IMR-90 (cell line): ENCODE data around the gene ACAA2. TPM values are rescaled to one million over a fixed set of nuclear protein-coding genes. Genes with fewer than 3 reads are reported as not detected.

Experiments used
- ATAC-seq: fragments of 200-7000 bp; cut with Tn5 transposase; 2 replicates; pipeline ENCODE4 v1.9.1; 2020; ENCODE audit warnings: low read depth, mild to moderate bottlenecking, moderate library complexity
- BruUV-seq: library from RNA; stranded (reverse); fragments of 400-500 nt; replicated peaks from 2 replicates; lab custom pipeline; 2021; lab: Mats Ljungman, UMichigan
- CTCF ChIA-PET: fragments of 300-600 bp; formaldehyde crosslinking; extraction: SDS; loops from one replicate; lab custom pipeline; 2021; ENCODE audit warnings: antibody characterized with exemption; lab: Yijun Ruan, JAX
- POLR2A ChIA-PET: fragments of 300-600 bp; sonication (Branson Sonifier 250); formaldehyde crosslinking; loops from one replicate; lab custom pipeline; 2022; ENCODE audit warnings: antibody characterized with exemption; ENCODE audit not compliant: unreplicated experiment; lab: Charles Lee
- DNase-seq: peaks from one replicate; pipeline ENCODE4 v3.0.0; 2013
- H2AFZ ChIP-seq: replicated peaks from 2 replicates; pipeline ENCODE3; 2013; ENCODE audit warnings: low read length, mild to moderate bottlenecking; ENCODE audit not compliant: poor library complexity
- H2AK5ac ChIP-seq: 2 replicates; pipeline ENCODE4 v1.6.1; 2013; ENCODE audit warnings: low read depth, low read length, inconsistent platforms
- H2AK9ac ChIP-seq: replicated peaks from 2 replicates; pipeline ENCODE3; 2013; ENCODE audit warnings: mild to moderate bottlenecking, low read depth, low read length, moderate library complexity; ENCODE audit not compliant: poor library complexity
- H2BK120ac ChIP-seq: 2 replicates; pipeline ENCODE4 v1.6.1; 2013; ENCODE audit warnings: low read depth, low read length, inconsistent platforms
- H2BK15ac ChIP-seq: 3 replicates; pipeline ENCODE4 v1.6.1; 2013; ENCODE audit warnings: low read depth, low read length, inconsistent platforms
- H2BK20ac ChIP-seq: 2 replicates; pipeline ENCODE4 v1.6.1; 2013; ENCODE audit warnings: low read depth, mild to moderate bottlenecking, inconsistent platforms, low read length, moderate library complexity
- H2BK5ac ChIP-seq: 2 replicates; pipeline ENCODE4 v1.6.1; 2013; ENCODE audit warnings: mild to moderate bottlenecking, low read depth, low read length, inconsistent platforms; ENCODE audit not compliant: poor library complexity, severe bottlenecking
- H3K14ac ChIP-seq: replicated peaks from 2 replicates; pipeline ENCODE4 v1.6.1; 2013; ENCODE audit warnings: low read depth, low read length, inconsistent platforms
- H3K18ac ChIP-seq: 2 replicates; pipeline ENCODE4 v1.6.1; 2013; ENCODE audit warnings: low read depth, low read length, control low read depth
- H3K23ac ChIP-seq: 2 replicates; pipeline ENCODE4 v1.6.1; 2013; ENCODE audit warnings: low read depth, low read length, inconsistent platforms
- H3K27ac ChIP-seq: 2 replicates; pipeline ENCODE4 v1.5.1; 2013; ENCODE audit warnings: mild to moderate bottlenecking, control low read depth, low read length; ENCODE audit not compliant: insufficient read depth
- H3K27me3 ChIP-seq: 2 replicates; pipeline ENCODE4 v1.6.1; 2013; ENCODE audit warnings: low read length; ENCODE audit not compliant: control insufficient read depth, insufficient read depth
- H3K36me3 ChIP-seq: 2 replicates; pipeline ENCODE4 v1.6.1; 2013; ENCODE audit warnings: low read length, mixed read lengths; ENCODE audit not compliant: control insufficient read depth, insufficient read depth
- H3K4ac ChIP-seq: 2 replicates; pipeline ENCODE4 v1.6.1; 2013; ENCODE audit warnings: low read depth, low read length, inconsistent platforms
- H3K4me1 ChIP-seq: 2 replicates; pipeline ENCODE4 v1.6.1; 2013; ENCODE audit warnings: low read length, mixed read lengths; ENCODE audit not compliant: control insufficient read depth, insufficient read depth
- H3K4me2 ChIP-seq: 2 replicates; pipeline ENCODE4 v1.6.1; 2013; ENCODE audit warnings: low read depth, mild to moderate bottlenecking, control low read depth, low read length, moderate library complexity
- H3K4me3 ChIP-seq: 2 replicates; pipeline ENCODE4 v1.5.1; 2013; ENCODE audit warnings: low read depth, mild to moderate bottlenecking, control low read depth, low read length, moderate library complexity; ENCODE audit not compliant: insufficient read depth
- H3K56ac ChIP-seq: 2 replicates; pipeline ENCODE4 v1.6.1; 2013; ENCODE audit warnings: low read length, inconsistent platforms; ENCODE audit not compliant: insufficient read depth; ENCODE audit errors: extremely low read depth
- H3K79me1 ChIP-seq, 2 experiments: 2 replicates each; pipeline ENCODE4 v1.6.1; 2013; ENCODE audit warnings: low read length in 2 of 2, inconsistent platforms in 1 of 2, low read depth in 1 of 2
- H3K9ac ChIP-seq: 2 replicates; pipeline ENCODE4 v1.6.1; 2013; ENCODE audit warnings: low read depth, low read length, control low read depth
- H3K9me1 ChIP-seq: 2 replicates; pipeline ENCODE4 v1.6.1; 2013; ENCODE audit warnings: low read length, inconsistent platforms; ENCODE audit not compliant: insufficient read depth
- H3K9me3 ChIP-seq: 2 replicates; pipeline ENCODE4 v1.6.1; 2013; ENCODE audit warnings: low read length; ENCODE audit not compliant: control insufficient read depth, insufficient read depth
- H4K20me1 ChIP-seq: 2 replicates; pipeline ENCODE4 v1.6.1; 2013; ENCODE audit warnings: low read length, inconsistent platforms; ENCODE audit not compliant: insufficient read depth
- H4K5ac ChIP-seq: 2 replicates; pipeline ENCODE4 v1.6.1; 2013; ENCODE audit warnings: mild to moderate bottlenecking, low read depth, low read length, control low read depth
- H4K8ac ChIP-seq, 2 experiments: 2 replicates each; pipeline ENCODE4 v1.6.1; 2013; ENCODE audit warnings: low read depth in 2 of 2, low read length in 2 of 2, control low read depth in 1 of 2, inconsistent platforms in 1 of 2
- H4K91ac ChIP-seq: 2 replicates; pipeline ENCODE4 v1.6.1; 2013; ENCODE audit warnings: low read depth, low read length, inconsistent platforms; ENCODE audit not compliant: insufficient read depth
- CHD1 ChIP-seq: IDR thresholded peaks from 2 replicates; pipeline ENCODE4 v1.6.1; 2012; ENCODE audit warnings: low read depth, low read length, improper control_type of control experiment
- CTCF ChIP-seq: conservative IDR thresholded peaks from 2 replicates; pipeline ENCODE4 v1.5.1; 2012; ENCODE audit warnings: mild to moderate bottlenecking, low read depth, low read length, improper control_type of control experiment
- ELK1 ChIP-seq: fragments of 150-350 bp; IDR thresholded peaks from 2 replicates; pipeline ENCODE4 v1.6.1; 2016; ENCODE audit warnings: low read depth, mild to moderate bottlenecking, low read length, moderate library complexity, borderline replicate concordance
- MXI1 ChIP-seq: IDR thresholded peaks from 2 replicates; pipeline ENCODE4 v1.6.1; 2012; ENCODE audit warnings: low read depth, mild to moderate bottlenecking, low read length, moderate library complexity, borderline replicate concordance
- POLR2A ChIP-seq: IDR thresholded peaks from 2 replicates; pipeline ENCODE4 v1.6.1; 2012; ENCODE audit warnings: mild to moderate bottlenecking, low read depth, low read length
- RAD21 ChIP-seq: IDR thresholded peaks from 2 replicates; pipeline ENCODE4 v1.6.1; 2012; ENCODE audit warnings: low read length, improper control_type of control experiment
- WGBS, 2 experiments: methylation state at CpG; one replicate each; pipeline versions ENCODE4 v1.1.5 to v1.1.7; 2013; ENCODE audit warnings: missing lambda C conversion rate in 2 of 2; ENCODE audit not compliant: insufficient read length in 1 of 2; ENCODE audit errors: extremely low coverage in 2 of 2; 5-methylcytosine and 5-hydroxymethylcytosine counted together
- dilution Hi-C: fragments of 300-500 bp; cut with HindIII; formaldehyde crosslinking; loops from one replicate; pipeline ENCODE4 v1.14.3; 2018; ENCODE audit warnings: low sequenced_read_pairs; ENCODE audit not compliant: unreplicated experiment
- in situ Hi-C: fragments of 300-500 bp; cut with MboI; formaldehyde crosslinking; loops from 3 replicates; pipeline ENCODE4 v1.14.3; 2019; ENCODE audit warnings: low sequenced_read_pairs, inconsistent platforms, mixed read lengths
- intact Hi-C: fragments of 100-400 bp; cut with micrococcal nuclease; formaldehyde crosslinking; loops from 2 replicates; pipeline ENCODE4 v1.10.0; 2022
- microRNA-seq, 2 experiments: library from miRNA; stranded (forward) in 1 of 2; unstranded in 1 of 2; fragments of 10-50 nt in 1 of 2; fragments of <30 nt in 1 of 2; gene quantifications in 1 of 2; microRNA quantifications in 1 of 2; one replicate each; pipeline versions ENCODE3 to v1.1.0; 2013 to 2020; ENCODE audit not compliant: insufficient read depth in 1 of 2, insufficient read length in 1 of 2, unreplicated experiment in 1 of 2
- polyA plus RNA-seq, 3 experiments: library from polyadenylated mRNA; depleted of rRNA; stranded (reverse); fragments of >200 nt; gene quantifications; 2 replicates each; pipeline ENCODE4 v1.2.3, GENCODE V29; 2012; ENCODE audit warnings: low replicate concordance in 1 of 3
- small RNA-seq, 5 experiments: library from RNA; depleted of rRNA; stranded (forward); fragments of <200 nt; gene quantifications; one replicate each; pipeline ENCODE3, GENCODE V24; 2012
- total RNA-seq: library from RNA; depleted of rRNA; stranded (reverse); fragments of >200 nt; gene quantifications from 2 replicates; pipeline ENCODE4 v1.2.3, GENCODE V29; 2012

Gene ACAA2
- total and polyA plus RNA-seq, 2 of the 4 experiments (the other 2 are of a cell fraction) = 24.4 to 61.5 TPM

- in situ Hi-C loops = no loop called here
- Histone ChIP-seq H3K79me1 (no peaks in the 10 kb centered on the region), H3K4ac (no peak overlapping the region), H2BK20ac (no peak overlapping the region), H3K27me3 (peaks cover 14% of the 10 kb centered on the region), H3K27ac (no peak overlapping the region), H3K14ac (no peak overlapping the region), H3K9me3 (no peaks in the 10 kb centered on the region), H4K5ac (no peak overlapping the region), H3K4me1 (peaks cover 12% of the 10 kb centered on the region), H2AK9ac (peak overlapping the region; percentile 45), H3K18ac (no peak overlapping the region), H2AK5ac (no peak overlapping the region), H3K4me3 (no peak overlapping the region), H4K8ac (no peak overlapping the region), H3K36me3 (no peaks in the 10 kb centered on the region), H3K56ac (no peak overlapping the region), H2BK15ac (no peak overlapping the region), H3K4me2 (no peak overlapping the region), H2AFZ (no peak overlapping the region), H4K20me1 (no peaks in the 10 kb centered on the region), H2BK5ac (no peak overlapping the region), H2BK120ac (no peak overlapping the region), H3K9ac (no peak overlapping the region), H3K9me1 (no peaks in the 10 kb centered on the region), H3K23ac (no peak overlapping the region; the same call in 1 of the 2 replicates), H4K91ac (no peak overlapping the region)
- ATAC-seq = peak; percentile 28; the same call in 1 of the 2 replicates
- BruUV-seq = no TSS peak
- ChIA-PET POLR2A (no interaction called here), CTCF (no interaction called here)
- no peak for TF ChIP-seq MXI1
- TF ChIP-seq POLR2A = no peak
- TF ChIP-seq CTCF = no peak
- TF ChIP-seq CHD1 = no peak
- TF ChIP-seq ELK1 = no peak
- no peak for TF ChIP-seq RAD21
- intact Hi-C loops = no loop called here
- dilution Hi-C loops = no loop called here
- DNase-seq = peak; percentile 18
- WGBS, 2 experiments = no CpG with 5 or more reads among the region's 1 CpG
Measured at GRCh38 chr18:49733321-49733720, 80.0 kb downstream of the ACAA2 start.

Small RNAs within 50 kb of the gene (microRNA-seq; reads per million reads assigned to microRNA genes)
- not detected for gene RF00283 (ENCODE audit: insufficient read depth, insufficient read length)
- gene SCARNA17 (ENCODE audit: insufficient read depth, insufficient read length) = not detected

Small RNAs within 50 kb of the gene (small RNA-seq; reads per million reads assigned to genes)
- 0 reads per million in 5 experiments for gene RF00283
- 0 reads per million in 5 experiments for gene SCARNA17
